G401 (cell line): ENCODE measurements around the gene PKP3. TPM values are rescaled to one million over a fixed set of nuclear protein-coding genes. Genes with fewer than 3 reads are reported as not detected.

ENCODE experiments used
- DNase-seq: peaks from one replicate; pipeline ENCODE4 v3.0.0-alpha.2; 2015; ENCODE audit warnings: low spot score
- in situ Hi-C: cut with HindIII; loops from 2 replicates; pipeline ENCODE4 v1.10.0; 2016; ENCODE audit warnings: low sequenced_read_pairs, mixed read lengths
- total RNA-seq: library from RNA; depleted of rRNA; stranded (reverse); fragments of >200 nt; shearing (Covaris generic); gene quantifications from 2 replicates; pipeline ENCODE4 v1.2.3, GENCODE V29; 2014; rRNA removed

The PKP3 gene
- total RNA-seq, 1 experiment from 2014 or later: 1.1 TPM

DNA sequence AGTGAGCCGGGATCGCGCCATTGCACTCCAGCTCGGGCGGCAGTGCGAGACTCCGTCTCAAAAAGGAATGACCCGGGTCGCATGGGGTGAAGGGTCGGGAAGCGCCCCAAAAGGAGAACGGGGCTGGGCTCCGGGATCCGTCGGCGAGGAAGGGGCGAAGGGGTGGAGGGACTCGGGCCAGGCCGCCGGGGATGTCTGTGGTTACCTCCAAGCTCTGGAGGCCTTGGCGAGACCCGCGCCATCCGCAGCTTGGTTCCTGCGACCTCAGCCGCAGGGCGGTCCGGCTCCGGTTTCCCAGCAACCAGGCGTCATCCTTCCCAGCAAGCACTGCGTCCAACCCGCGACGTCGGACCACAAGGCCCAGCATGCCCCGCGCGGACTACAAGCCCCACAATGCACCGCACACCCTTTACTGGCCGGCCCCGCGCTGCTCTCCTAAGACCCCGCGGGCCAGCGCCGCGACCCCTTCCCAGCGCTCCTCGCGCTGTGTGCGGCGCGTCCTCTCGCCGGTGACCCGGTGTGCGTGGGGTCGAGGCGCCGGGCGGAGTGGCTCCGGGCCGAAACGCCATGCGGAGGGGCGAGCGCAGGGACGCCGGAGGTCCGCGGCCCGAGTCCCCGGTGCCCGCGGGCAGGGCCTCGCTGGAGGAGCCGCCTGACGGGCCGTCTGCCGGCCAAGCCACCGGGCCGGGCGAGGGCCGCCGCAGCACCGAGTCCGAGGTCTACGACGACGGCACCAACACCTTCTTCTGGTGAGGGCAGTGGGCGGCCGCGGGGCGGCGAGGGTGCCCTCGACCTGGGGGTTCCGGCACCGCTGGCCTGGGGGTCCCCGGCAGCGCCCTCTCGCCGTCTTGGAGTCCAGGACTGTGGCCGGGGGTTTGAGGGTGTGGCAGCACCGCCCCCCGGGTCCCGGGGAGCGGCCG is 56.1 kb downstream of the PKP3 start, which contains the start of gene PTDSS2:
Gene PTDSS2 (plus strand): TSS at position 391 of the 920 bp plus-strand sequence. CDS start 177 bp downstream, at position 568.
- in situ Hi-C loops: loop anchor here (10.0 kb wide), 1 partner anchor 195 kb away; no protein-coding TSS in a partner anchor
- DNase-seq: peak; percentile 94

DNA sequence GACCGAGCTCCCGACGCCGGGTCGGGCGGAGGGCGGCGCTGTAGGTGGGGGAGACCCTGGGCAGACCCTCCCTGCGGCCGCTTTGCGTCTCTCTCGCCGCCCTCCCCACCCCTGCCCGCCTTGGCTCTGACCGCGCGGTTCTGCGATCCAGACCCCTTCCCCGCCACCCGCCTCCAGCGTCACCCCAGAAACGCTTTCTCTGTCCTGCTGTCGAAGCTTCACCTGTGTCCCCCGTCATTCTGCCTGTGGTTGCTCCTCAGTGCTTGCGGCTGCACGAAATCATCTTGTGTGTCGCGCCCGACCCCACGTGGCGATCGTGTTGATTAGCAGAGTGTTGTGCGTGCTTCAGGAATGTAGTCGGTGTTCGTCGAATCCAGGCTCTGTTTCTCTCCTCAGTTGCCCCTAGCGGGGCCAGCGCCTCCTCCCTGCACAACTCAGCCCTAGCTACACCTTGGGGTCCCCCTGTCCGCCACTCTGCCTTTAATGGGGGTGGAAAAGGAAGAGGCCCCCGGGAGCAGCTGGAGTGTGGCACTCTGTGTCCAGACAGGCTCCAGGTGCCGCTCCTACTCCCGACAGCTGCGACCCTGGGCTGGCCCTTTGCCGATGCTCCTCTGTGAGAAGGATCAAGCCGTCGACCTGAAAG is 56.9 kb downstream of the PKP3 start:
- in situ Hi-C loops: loop anchor here (10.0 kb wide), 1 partner anchor 196 kb away; no protein-coding TSS in a partner anchor
- DNase-seq: peak; percentile 53

GRCh38 chr11:451738-452137 is 57.7 kb downstream of the PKP3 start:
- DNase-seq: no peak
- in situ Hi-C loops: loop anchor here (10.0 kb wide), 1 partner anchor 197 kb away; no protein-coding TSS in a partner anchor

DNA sequence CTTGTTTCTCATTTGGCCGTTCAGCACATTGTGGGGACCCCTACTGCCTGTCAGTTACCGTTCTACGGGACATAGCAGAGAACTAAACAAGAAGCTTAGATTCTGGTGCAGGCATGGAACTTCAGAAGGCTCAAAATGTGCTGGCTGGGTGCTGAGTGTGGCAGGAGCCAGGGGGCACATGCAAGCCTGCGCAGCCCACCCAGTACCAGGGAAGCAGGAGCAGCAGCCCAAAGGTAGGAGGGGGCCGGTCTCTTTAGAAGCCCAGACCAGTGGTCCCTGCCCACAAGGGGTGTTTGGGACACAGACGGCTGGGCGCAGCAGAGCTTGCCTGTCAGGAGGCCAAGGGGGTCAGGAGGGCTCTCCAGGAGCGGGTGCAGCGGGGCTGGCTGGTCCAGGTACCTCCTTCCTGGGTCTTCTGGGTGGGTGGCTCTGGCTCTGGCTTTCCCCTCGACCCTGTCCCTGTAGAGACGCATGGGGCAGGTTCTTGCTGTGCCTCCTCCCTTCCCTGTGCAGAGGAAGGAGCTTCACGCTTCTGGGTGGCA is 58.3 kb downstream of the PKP3 start:
- in situ Hi-C loops: loop anchor here (10.0 kb wide), 1 partner anchor 197 kb away; no protein-coding TSS in a partner anchor
- DNase-seq: no peak

DNA sequence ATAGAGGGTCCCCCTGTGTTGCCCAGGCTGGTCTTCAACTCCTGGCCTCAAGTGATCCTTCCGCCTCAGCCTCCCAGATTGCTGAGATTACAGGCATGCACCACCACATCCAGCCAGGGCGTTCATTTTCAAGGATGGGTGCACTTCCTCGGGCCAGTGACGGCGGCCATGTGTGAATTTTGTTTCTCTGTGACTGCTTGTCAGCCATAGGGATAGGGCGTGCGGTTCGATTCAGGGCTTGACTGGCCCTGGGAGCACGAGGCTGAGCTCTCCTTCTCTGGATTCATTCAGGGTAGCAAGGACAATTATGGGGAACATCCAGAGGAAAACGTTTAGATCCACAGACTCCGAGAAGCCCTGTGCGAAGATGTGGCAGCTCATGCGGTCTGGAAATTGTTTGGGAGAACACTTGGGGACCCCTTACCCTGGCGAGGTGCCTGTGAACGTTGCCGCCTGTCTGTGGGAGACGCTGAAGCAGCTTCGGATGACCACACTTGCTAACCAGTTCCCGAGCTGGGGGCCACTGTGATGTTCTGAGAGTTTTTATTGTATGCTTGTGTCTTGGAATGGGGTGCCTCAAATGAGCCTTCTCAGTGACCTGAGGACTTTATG is 59.0 kb downstream of the PKP3 start:
- no peak for DNase-seq
- in situ Hi-C loops: loop anchor here (10.0 kb wide), 1 partner anchor 198 kb away; no protein-coding TSS in a partner anchor

- DNase-seq: no peak
- in situ Hi-C loops: loop anchor here (10.0 kb wide), 1 partner anchor 199 kb away; no protein-coding TSS in a partner anchor
These were observed 59.6 kb downstream of the PKP3 start for GRCh38 chr11:453564-453963.

DNA sequence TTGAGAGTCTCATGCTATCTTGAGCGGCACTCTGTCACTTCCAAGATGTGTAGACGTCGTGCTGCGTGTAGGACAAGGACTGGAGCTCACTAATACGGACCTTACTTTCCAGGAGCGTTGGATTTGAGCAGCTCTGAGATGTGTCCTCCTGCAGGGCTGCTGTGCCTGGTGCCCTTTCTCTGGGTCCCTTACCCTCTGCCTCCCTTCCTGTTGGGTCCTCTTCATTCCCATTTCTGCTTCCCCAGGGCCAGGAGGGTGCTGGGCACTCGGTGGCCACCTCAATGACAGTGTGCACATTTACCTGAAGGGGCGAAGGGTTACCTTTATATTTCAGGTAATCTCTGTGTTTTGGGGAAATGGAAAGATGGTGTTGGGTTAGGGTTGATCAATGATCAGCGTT is 60.0 kb downstream of the PKP3 start:
- in situ Hi-C loops: loop anchor here (10.0 kb wide), 1 partner anchor 199 kb away; no protein-coding TSS in a partner anchor

More for the DNA sequence above, 60.0 kb downstream of the PKP3 start:
- DNase-seq: no peak

Other genes with a start within 250 kb of the PKP3 start
- gene SCGB1C1, start 201.1 kb upstream of the PKP3 start, total RNA-seq: not detected in 2 replicates
- gene BET1L, start 186.8 kb upstream of the PKP3 start, total RNA-seq: 18.3 and 29.3 TPM in 2 replicates
- gene RIC8A, start 186.5 kb upstream of the PKP3 start, total RNA-seq: 98.9 and 101 TPM in 2 replicates
- 19.3 and 22.5 TPM in 2 replicates for gene SIRT3, start 157.9 kb upstream of the PKP3 start, total RNA-seq
- 175 and 208 TPM in 2 replicates for gene PSMD13, start 157.2 kb upstream of the PKP3 start, total RNA-seq
- not detected in 2 replicates for gene NLRP6, start 115.8 kb upstream of the PKP3 start, total RNA-seq
- gene PGGHG, start 105.1 kb upstream of the PKP3 start, total RNA-seq: 18.8 and 20.4 TPM in 2 replicates
- gene IFITM5, start 94.7 kb upstream of the PKP3 start, total RNA-seq: not detected in 2 replicates
- 7.8 and 31.3 TPM in 2 replicates for gene IFITM2, start 86.4 kb upstream of the PKP3 start, total RNA-seq
- gene IFITM1, start 80.2 kb upstream of the PKP3 start, total RNA-seq: 76.4 and 108 TPM in 2 replicates
- gene IFITM3, start 73.3 kb upstream of the PKP3 start, total RNA-seq: 36.2 and 45.8 TPM in 2 replicates
- 27.4 and 32.1 TPM in 2 replicates for gene B4GALNT4, start 24.7 kb upstream of the PKP3 start, total RNA-seq
- gene SIGIRR, start 20.8 kb downstream of the PKP3 start, total RNA-seq: 20.6 and 31.9 TPM in 2 replicates
- gene ANO9, start 47.8 kb downstream of the PKP3 start, total RNA-seq: 0.31 and 0.98 TPM in 2 replicates
- gene PTDSS2, start 56.1 kb downstream of the PKP3 start, total RNA-seq: 78.1 and 84.1 TPM in 2 replicates
- 164 and 168 TPM in 2 replicates for gene RNH1, start 113.0 kb downstream of the PKP3 start, total RNA-seq
- 51.7 and 60.1 TPM in 2 replicates for gene HRAS, start 141.4 kb downstream of the PKP3 start, total RNA-seq
- 0.03 and 1.0 TPM in 2 replicates for gene LRRC56, start 143.3 kb downstream of the PKP3 start, total RNA-seq
- gene LMNTD2, start 166.5 kb downstream of the PKP3 start, total RNA-seq: 2.0 and 2.1 TPM in 2 replicates
- gene RASSF7, start 166.8 kb downstream of the PKP3 start, total RNA-seq: 43.1 and 107 TPM in 2 replicates
- gene PHRF1, start 182.3 kb downstream of the PKP3 start, total RNA-seq: 34.8 and 39.3 TPM in 2 replicates
- 1.1 and 3.6 TPM in 2 replicates for gene IRF7, start 221.7 kb downstream of the PKP3 start, total RNA-seq
- gene CDHR5, start 230.7 kb downstream of the PKP3 start, total RNA-seq: not detected in 2 replicates
- gene SCT, start 233.0 kb downstream of the PKP3 start, total RNA-seq: not detected in 2 replicates
- gene DRD4, start 243.1 kb downstream of the PKP3 start, total RNA-seq: not detected in 2 replicates